Measurements from ENCODE around the gene CD5L. TPM values are rescaled to one million over a fixed set of nuclear protein-coding genes. Genes with fewer than 3 reads are reported as not detected.

Gene CD5L
- total RNA-seq, 1 experiment from 2014 or later = 0.10 TPM

DNA sequence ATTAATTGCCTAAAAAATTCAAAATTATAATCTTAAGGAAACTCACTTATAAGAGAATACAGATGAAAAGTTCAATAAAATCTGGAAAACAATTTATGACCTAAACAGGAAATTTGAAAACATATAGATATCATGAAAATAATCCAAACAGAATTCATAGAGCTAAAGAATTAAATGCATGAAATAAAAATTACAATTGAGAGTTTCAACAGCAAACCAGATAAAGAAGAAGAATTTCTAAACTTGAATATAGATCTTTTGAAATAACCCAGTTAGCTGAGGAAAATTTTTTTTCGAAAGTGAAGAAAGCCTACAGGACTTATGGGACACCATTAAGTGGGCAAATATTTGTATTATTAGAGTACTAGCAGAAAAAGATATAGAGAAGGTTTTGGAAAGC is 28.3 kb downstream of the CD5L start:
- no peak for DNase-seq (ENCODE audit: low read depth)

DNA sequence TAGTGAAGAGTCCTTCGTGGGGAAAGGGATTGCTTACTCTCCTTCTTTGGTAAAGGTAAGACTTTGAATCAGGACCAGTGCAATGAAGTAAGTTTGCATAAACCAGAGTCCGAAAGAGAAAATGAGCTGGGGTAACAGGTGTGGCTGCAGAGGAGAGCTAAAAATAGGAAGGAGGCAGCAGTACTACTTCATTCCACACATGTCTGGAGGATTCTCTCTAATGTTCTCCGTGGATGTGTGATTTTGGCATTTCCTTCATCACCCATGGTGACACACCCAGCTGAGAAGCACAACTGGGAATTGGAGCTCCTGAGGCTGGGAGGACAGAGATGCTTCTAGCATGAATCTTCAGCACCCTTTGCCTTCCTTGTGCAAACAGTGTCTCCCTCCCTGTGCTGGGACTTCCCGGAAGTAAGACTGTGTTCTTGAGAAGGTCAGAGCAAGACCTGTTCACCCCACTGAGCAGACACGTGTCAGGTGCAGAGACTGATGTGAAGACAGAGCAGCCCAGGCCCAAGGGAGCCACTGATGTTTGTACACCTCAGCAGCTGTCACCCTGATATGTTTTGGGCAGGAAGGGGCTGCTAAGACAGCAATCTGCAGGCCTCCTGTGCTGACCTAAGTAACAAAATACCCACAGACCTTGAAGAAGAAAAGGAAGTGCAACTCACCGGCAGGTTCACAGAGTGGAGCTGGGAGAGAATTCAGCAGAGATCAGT is 35.0 kb downstream of the CD5L start:
- no peak for DNase-seq (ENCODE audit: low read depth)

GRCh38 chr1:157803851-157804250 is 37.8 kb downstream of the CD5L start:
- no peak for DNase-seq (ENCODE audit: low read depth)

- DNase-seq (ENCODE audit: low read depth) = no peak
Observed at GRCh38 chr1:157799996-157800395, 41.6 kb downstream of the CD5L start.

GRCh38 chr1:157798211-157798610 is 43.4 kb downstream of the CD5L start:
- peak; percentile 5 for DNase-seq (ENCODE audit: low read depth)

- DNase-seq (ENCODE audit: low read depth) = no peak
Observed at GRCh38 chr1:157785248-157785647, 56.4 kb downstream of the CD5L start.

DNA sequence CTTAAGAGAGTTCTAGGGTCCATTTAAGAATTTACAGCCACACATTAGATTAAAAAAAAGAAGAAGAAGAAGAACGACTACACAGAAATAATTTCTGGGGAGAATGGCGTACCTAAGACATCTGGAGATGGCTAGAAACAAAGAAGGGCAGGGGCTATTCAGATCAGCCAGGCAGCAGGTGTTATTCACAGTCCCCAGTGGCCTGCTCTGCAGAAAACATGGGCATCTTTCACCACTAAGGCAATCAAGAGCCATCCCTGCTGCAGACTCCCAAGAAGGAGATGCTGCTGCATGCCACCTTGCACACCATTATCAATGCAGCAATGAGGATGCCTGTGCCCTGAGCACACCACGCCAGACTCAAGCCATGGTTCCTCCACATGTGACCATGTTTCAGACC is 56.8 kb downstream of the CD5L start:
- DNase-seq (ENCODE audit: low read depth) = no peak

- DNase-seq (ENCODE audit: low read depth) = no peak
Observed at GRCh38 chr1:157782931-157783330, 58.7 kb downstream of the CD5L start.

GRCh38 chr1:157781048-157781447 is 60.6 kb downstream of the CD5L start:
- DNase-seq (ENCODE audit: low read depth) = no peak

Other genes with a start within 250 kb of the CD5L start
- gene FCRL4, start 243.7 kb downstream of the CD5L start, total RNA-seq (2014; rRNA removed; shearing (Covaris generic)) = not detected in 2 replicates
- not detected in 2 replicates for gene FCRL3, start 141.0 kb downstream of the CD5L start, total RNA-seq (2014; rRNA removed; shearing (Covaris generic))
- gene FCRL2, start 64.7 kb downstream of the CD5L start, total RNA-seq (2014; rRNA removed; shearing (Covaris generic)) = not detected in 2 replicates
- not detected in 2 replicates for gene FCRL1, start 21.7 kb downstream of the CD5L start, total RNA-seq (2014; rRNA removed; shearing (Covaris generic))
- gene KIRREL1, start 151.8 kb upstream of the CD5L start, total RNA-seq (2014; rRNA removed; shearing (Covaris generic)) = 58.6 and 103 TPM in 2 replicates

Measured in M059J (cell line).